Muscle of leg (tissue), 11 donors: ENCODE measurements around the gene ITPR1. TPM values are rescaled to one million over a fixed set of nuclear protein-coding genes. Genes with fewer than 3 reads are reported as not detected.

Source experiments
- DNase-seq: peaks from one replicate; pipeline ENCODE4 v3.0.0; 2013
- H3K27ac ChIP-seq: one replicate; pipeline ENCODE4 v1.5.1; 2013; ENCODE audit warnings: mild to moderate bottlenecking, low read length, control low read depth
- H3K27me3 ChIP-seq: one replicate; pipeline ENCODE4 v1.6.1; 2013; ENCODE audit warnings: low read length; ENCODE audit not compliant: control insufficient read depth, insufficient read depth
- H3K36me3 ChIP-seq: one replicate; pipeline ENCODE4 v1.6.1; 2013; ENCODE audit warnings: low read length; ENCODE audit not compliant: control insufficient read depth, insufficient read depth
- H3K4me1 ChIP-seq: one replicate; pipeline ENCODE4 v1.6.1; 2013; ENCODE audit warnings: low read length; ENCODE audit not compliant: control insufficient read depth, insufficient read depth
- H3K4me3 ChIP-seq: one replicate; pipeline ENCODE4 v1.5.1; 2013; ENCODE audit warnings: low read length, control low read depth
- H3K9me3 ChIP-seq: replicated peaks from 2 replicates; pipeline ENCODE4 v1.6.1; 2013; ENCODE audit warnings: low read depth, low read length; ENCODE audit not compliant: control insufficient read depth
- WGBS: methylation state at CpG from one replicate; pipeline ENCODE4 v1.1.5; 2013; ENCODE audit warnings: missing lambda C conversion rate; ENCODE audit not compliant: insufficient coverage; 5-methylcytosine and 5-hydroxymethylcytosine counted together
- polyA plus RNA-seq, 8 donors: library from polyadenylated mRNA; unstranded; fragments of 120-200 nt; gene quantifications; one replicate each; pipeline versions ENCODE4 v1.2.1 to v1.2.3, GENCODE V29; 2013; ENCODE audit warnings: inconsistent platforms in 1 of 8, low replicate concordance in 1 of 8; ENCODE audit not compliant: insufficient read length in 8 of 8, insufficient read depth in 1 of 8
- total RNA-seq: library from RNA; stranded (reverse); fragments of 120-200 nt; gene quantifications from one replicate; pipeline ENCODE4 v1.2.4, GENCODE V29; 2013

The ITPR1 gene
- total and polyA plus RNA-seq, 9 donors, result 15.4 to 34.4 (median 20.5) TPM

DNA sequence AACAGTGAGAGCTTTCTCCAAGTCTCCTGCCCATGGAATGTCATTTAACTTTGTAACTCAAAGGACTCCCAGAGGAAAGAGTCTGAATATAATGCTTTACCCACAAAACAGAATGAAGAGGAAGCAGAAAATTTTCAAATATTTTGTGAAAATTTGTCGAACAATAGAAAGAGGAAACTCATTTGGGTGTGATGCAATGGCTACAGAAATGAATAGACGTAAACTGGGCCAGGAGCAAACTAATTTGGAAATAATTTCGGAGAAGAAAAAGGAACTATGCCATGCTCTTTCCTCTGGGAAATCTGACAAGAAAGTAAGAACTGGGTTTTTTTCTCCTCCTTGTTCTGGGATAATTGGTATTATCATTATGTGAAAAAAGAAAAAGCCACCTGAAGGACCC lies 14.9 kb upstream of the ITPR1 start:
- Histone ChIP-seq H3K27me3 (peaks cover 4% of the 10 kb centered on the region), H3K27ac (no peak overlapping the region), H3K4me1 (peaks cover 5% of the 10 kb centered on the region), H3K36me3 (no peaks in the 10 kb centered on the region), H3K4me3 (no peak overlapping the region), H3K9me3 (no peaks in the 10 kb centered on the region)
- peak; percentile 40 for DNase-seq
- WGBS, result 20% methylated on average over 1 of the region's 3 CpGs

DNA sequence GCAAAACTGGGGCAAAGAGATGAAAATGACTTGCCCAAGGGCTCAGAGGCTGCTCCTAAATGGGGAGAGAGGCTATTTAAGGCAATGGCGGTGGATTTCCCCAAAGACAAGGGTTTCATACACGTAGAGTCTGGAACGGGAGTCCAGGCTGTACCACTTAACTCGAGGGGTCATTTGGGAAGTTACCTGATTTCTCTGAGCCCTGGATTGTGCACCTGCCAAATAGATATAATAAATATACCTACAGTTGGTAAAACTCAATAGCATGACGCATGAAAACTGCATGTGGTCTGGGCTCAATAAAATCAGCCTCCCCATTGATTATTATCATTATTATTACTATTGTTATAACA lies 1.3 kb upstream of the ITPR1 start:
- Histone ChIP-seq H3K27me3 (peaks cover 19% of the 10 kb centered on the region), H3K4me1 (peaks cover 13% of the 10 kb centered on the region), H3K36me3 (no peaks in the 10 kb centered on the region), H3K27ac (no peak overlapping the region), H3K9me3 (no peaks in the 10 kb centered on the region), H3K4me3 (peak overlapping the region; percentile 60)
- no peak for DNase-seq
- 36% methylated on average over 2 of the region's 5 CpGs for WGBS

DNA sequence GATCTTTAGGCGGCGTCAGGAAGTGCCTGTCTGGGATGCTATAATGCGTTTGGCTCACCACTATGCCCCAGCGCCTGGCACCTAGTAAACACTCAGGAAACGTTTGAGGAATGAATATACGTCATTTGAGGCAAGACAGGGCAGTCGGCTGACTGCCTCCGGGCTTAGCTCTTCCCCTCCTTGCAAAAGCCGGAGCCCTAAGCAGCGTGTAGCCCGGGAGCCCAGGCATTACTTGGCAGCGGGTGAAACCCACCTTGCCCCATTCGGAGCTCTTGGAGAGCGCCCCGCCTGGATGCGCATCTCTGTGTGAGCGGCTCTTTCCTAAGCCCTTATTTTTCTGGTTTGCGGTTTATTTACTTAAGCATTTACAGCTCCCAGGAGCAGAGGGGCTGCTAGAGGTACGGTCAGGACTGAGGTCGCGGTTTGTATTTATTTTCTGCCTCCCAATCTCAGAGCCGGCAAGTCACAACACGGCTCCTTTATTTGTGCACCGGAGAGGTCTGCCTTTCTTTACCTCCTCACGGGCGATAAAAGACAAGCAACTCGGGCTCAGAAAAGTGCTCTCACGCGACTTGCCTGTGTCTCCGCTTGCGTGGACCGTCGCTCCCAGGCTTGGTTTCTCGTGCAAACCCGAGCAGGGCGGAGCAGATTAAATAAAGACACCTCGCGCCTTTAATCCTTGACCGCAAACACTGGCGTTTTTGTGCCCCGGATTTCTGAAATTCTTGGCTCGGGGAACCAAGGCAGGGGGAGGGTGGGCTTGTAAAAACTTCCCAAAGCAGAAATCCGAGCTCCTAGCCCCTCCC lies 737 bp upstream of the ITPR1 start:
- H3K9me3 ChIP-seq, result no peaks in the 10 kb centered on the region
- peak overlapping the region; percentile 60 for H3K4me3 ChIP-seq
- WGBS, result under 1% methylated on average over 34 of the region's 43 CpGs
- peak; percentile 67 for DNase-seq
- H3K4me1 ChIP-seq, result peaks cover 13% of the 10 kb centered on the region
- H3K27me3 ChIP-seq, result peaks cover 19% of the 10 kb centered on the region
- peak overlapping the region; percentile 44 for H3K27ac ChIP-seq
- H3K36me3 ChIP-seq, result no peaks in the 10 kb centered on the region

DNA sequence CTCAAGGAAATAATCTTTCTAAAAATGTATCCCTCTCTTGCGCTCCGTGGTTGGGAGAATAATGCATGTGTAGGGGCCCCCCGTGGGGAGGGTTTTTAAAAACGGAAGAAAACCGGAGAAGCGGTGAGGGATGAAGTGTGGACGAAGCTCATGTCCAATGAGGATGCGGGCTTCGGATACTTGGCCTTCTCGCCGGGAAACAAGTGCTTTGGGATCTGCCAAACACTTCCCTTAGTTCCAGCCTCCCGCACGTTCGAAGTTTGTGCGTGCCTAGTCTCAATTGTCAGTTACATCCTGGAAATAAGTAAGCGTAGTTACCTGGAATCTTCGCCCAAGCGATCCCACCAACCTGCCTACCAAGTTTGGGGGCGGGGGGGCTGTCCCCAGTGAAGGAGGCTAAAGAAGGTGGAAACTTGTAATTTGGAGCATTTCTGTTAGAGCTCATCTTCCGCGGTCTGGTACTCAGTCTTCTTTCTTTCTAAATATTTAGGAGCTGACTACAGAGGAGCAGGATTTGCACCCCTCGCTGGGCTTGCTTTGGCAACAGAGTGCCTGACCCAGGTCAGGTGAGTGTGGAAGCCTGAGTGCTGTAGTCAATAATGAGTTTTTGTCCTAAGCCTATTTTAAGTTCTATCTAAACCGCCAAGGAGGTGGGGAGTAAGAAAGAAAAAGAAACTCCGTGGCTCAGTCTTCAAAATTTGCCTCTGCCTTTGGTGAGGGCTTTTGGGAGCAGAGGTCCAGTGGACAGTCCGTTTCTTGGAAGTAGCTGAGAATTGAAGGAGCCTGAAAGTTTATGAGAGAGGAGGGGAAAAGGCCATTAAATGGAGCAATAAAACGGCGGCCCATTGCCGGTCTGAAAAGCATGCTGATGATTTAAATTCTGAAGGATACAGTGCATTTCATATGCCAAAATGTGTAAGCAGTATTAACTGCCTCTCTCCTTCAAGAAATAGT lies 1.1 kb downstream of the ITPR1 start:
- H3K9me3 ChIP-seq, result no peaks in the 10 kb centered on the region
- peak overlapping the region; percentile 83 for H3K27ac ChIP-seq
- peaks cover 13% of the 10 kb centered on the region for H3K4me1 ChIP-seq
- DNase-seq, result peak; percentile 75
- H3K36me3 ChIP-seq, result no peaks in the 10 kb centered on the region
- H3K4me3 ChIP-seq, result peak overlapping the region; percentile 60
- 0% methylated on average over 15 of the region's 28 CpGs for WGBS
- peaks cover 19% of the 10 kb centered on the region for H3K27me3 ChIP-seq

DNA sequence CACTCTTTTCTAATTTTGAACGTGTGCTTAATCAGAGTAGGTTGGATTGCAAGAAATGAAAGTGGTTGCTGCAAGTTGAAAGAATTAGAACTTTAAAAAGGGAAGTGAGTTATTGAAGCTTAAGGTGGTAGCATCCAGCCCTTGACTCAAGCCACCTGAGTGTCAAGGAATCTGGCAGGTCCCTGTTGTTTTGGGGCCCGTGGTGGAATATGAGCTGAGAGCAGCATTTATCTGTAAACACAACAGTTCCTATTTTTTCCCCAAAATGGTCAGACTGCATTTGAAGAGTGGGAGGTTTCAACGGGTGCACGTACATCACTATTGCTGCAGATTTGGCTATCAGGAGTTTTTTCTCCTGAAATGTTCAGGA lies 1.7 kb downstream of the ITPR1 start:
- no CpG with 5 or more reads among the region's 4 CpGs for WGBS
- DNase-seq, result no peak
- peak overlapping the region; percentile 60 for H3K4me3 ChIP-seq
- H3K27me3 ChIP-seq, result peaks cover 19% of the 10 kb centered on the region
- peaks cover 13% of the 10 kb centered on the region for H3K4me1 ChIP-seq
- H3K9me3 ChIP-seq, result no peaks in the 10 kb centered on the region
- H3K36me3 ChIP-seq, result peaks cover 2% of the 10 kb centered on the region
- peak overlapping the region; percentile 83 for H3K27ac ChIP-seq

DNA sequence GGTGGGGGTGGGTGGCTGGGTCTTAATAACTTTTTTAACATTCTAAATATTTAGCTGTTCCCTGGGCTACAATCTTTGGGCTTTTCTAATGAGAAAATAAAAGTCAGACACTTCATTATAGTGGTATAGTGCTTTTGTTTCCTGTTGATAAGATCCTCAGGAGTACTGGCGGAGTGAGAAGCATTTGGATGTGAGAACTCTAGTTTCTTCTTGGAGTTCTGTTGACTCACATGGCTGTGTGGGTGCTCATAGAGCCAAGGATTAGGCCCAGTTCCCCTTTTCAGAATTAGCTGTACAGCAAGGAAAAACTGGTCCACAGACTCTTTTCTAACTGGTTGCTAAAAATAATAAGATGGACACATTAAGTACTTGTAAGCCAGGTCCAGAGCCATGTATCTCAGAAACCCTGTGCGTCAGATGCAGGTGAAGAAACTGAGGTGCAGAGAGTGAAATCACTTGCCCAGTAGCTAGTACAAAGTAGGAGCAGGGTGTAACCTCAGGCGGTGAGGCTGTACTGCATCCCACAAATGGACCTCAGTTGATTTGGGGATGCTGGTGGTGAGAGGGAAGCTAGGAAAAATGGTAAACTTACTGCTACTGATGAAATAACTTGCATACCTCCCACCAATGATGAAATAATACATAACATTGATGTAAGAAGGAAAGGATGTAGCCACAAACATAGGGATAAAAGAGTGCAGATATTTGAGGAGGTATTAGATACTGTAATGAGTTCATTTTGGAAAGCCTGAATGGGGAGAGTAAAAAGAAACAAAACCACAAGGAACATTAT lies 2.3 kb downstream of the ITPR1 start:
- Histone ChIP-seq H3K4me1 (peaks cover 13% of the 10 kb centered on the region), H3K9me3 (no peaks in the 10 kb centered on the region), H3K36me3 (peaks cover 2% of the 10 kb centered on the region), H3K27me3 (peaks cover 19% of the 10 kb centered on the region), H3K4me3 (no peak overlapping the region), H3K27ac (no peak overlapping the region)
- WGBS, result 53% methylated on average over 2 of the region's 3 CpGs
- no peak for DNase-seq

- Histone ChIP-seq H3K4me1 (peaks cover 13% of the 10 kb centered on the region), H3K27ac (no peak overlapping the region), H3K36me3 (peaks cover 2% of the 10 kb centered on the region), H3K4me3 (no peak overlapping the region), H3K9me3 (no peaks in the 10 kb centered on the region), H3K27me3 (peaks cover 19% of the 10 kb centered on the region)
- no CpG with 5 or more reads among the region's 3 CpGs for WGBS
- DNase-seq, result no peak
Measured at GRCh38 chr3:4496087-4496452, 2.9 kb downstream of the ITPR1 start.

GRCh38 chr3:4497005-4497692 lies 4.0 kb downstream of the ITPR1 start:
- no peaks in the 10 kb centered on the region for H3K9me3 ChIP-seq
- no CpG with 5 or more reads among the region's 5 CpGs for WGBS
- peaks cover 13% of the 10 kb centered on the region for H3K27me3 ChIP-seq
- peaks cover 4% of the 10 kb centered on the region for H3K36me3 ChIP-seq
- peaks cover 9% of the 10 kb centered on the region for H3K4me1 ChIP-seq
- DNase-seq, result no peak
- H3K4me3 ChIP-seq, result no peak overlapping the region
- no peak overlapping the region for H3K27ac ChIP-seq

DNA sequence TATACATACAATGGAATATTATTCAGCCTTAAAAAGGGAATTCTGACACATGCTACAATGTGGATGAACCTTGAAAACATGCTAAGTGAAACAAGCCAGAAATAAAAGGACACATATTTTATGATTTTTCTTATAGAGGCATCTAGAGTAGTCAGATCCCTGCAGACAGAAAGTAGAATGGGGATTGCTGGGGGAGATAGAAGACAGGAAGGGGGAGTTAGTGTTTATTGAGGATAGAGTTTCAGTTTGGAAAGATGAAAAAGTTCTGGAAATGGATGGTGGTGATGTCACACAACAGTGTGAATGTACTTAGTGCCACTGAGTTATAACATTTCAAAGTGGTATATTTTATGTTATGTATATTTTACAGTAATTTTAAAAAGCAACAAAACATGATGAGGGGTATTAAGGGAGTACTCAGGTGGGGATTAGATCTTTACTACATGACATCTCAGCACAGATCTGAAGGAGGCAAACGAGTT lies 4.7 kb downstream of the ITPR1 start:
- H3K27me3 ChIP-seq, result peaks cover 10% of the 10 kb centered on the region
- peaks cover 4% of the 10 kb centered on the region for H3K36me3 ChIP-seq
- H3K27ac ChIP-seq, result no peak overlapping the region
- WGBS, result 33% methylated on average over 1 of the region's 1 CpG
- peaks cover 7% of the 10 kb centered on the region for H3K4me1 ChIP-seq
- H3K9me3 ChIP-seq, result no peaks in the 10 kb centered on the region
- no peak for DNase-seq
- no peak overlapping the region for H3K4me3 ChIP-seq
